RPMI7951 (cell line): Measurements from ENCODE around the gene DENND1A. TPM values are rescaled to one million over a fixed set of nuclear protein-coding genes. Genes with fewer than 3 reads are reported as not detected.
A peak's percentile ranks its signal among the peaks of the same experiment; 100 is the strongest.

ENCODE experiments used
- DNase-seq: peaks from one replicate; pipeline ENCODE4 v3.0.0-alpha.2; 2012; ENCODE audit warnings: low read depth
- total RNA-seq: library from RNA; depleted of rRNA; stranded (reverse); fragments of >200 nt; shearing (Covaris generic); gene quantifications from 2 replicates; pipeline ENCODE4 v1.2.3, GENCODE V29; 2014; rRNA removed

DENND1A gene
- total RNA-seq, 1 experiment from 2014 or later = 24.0 TPM

- peak; percentile 29 for DNase-seq
Observed at GRCh38 chr9:123339666-123340510, 590.0 kb downstream of the DENND1A start.

DNA sequence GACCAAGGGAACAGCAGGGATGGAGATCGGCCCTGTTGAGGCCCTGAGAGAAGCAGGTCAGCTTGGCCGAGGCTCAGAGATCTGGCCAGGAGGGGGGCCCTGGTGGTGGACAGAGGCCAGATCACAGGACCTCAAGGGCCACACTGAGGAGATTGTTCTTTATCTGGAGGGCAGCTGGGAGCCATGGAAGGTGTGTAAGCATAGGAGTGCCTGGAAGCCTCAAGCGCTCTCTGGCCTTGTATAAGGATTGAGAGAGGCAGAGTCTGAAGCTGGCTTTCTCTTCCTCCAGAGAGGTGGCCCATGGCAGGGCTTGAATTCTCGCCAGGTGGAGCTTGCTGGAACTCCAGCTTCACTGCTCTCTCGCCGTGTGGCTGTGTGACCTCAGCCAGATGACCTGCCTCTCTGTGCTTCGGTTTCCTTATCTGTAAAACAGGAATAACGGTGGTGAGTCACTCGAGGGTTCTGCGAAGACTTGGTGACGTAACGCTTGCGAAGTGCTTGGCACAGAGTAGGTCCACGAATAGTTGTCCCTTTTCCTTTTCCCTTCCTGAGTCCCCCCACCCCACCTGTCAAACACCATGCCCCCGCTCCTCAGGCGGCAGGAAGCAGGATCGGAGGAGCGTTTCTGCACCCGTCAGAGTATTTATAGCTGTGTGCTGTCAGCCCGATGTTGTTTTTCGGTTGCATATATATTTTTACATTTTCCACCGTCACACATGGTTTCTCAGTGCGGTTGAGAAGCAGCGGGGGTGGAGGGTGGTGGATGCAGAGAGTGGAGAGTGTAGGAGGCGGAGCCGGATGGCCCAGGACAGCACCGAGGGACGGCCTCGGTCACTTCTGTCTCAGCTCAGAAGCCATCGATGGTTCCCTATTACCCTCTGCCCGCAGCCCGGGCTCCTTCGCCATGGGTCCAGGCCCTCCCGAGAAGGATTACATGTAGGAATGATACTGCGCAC lies 590.9 kb downstream of the DENND1A start:
- no peak for DNase-seq

GRCh38 chr9:123337971-123338370 lies 592.0 kb downstream of the DENND1A start:
- DNase-seq = no peak

DNA sequence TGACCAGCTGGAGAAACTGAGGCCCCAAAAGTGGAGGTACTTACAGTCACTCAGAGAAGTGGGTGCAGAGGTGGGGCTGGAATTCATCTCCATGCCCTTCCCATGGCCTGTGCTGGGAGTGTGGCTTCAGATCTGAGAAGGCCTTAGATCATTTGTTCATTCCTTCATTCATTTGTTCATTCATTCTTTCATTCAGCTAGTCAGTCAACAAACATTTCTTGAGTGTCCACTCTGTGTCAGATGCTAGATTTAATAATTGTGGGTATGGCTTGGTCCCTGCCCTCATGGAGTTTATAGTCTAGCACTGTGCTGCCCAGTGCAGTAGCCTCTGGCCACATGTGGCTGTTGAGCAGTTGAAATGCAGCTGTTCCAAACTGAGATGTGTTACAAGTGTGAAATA lies 593.0 kb downstream of the DENND1A start:
- no peak for DNase-seq

- DNase-seq = no peak
Observed at GRCh38 chr9:123336449-123336848, 593.5 kb downstream of the DENND1A start.

DNA sequence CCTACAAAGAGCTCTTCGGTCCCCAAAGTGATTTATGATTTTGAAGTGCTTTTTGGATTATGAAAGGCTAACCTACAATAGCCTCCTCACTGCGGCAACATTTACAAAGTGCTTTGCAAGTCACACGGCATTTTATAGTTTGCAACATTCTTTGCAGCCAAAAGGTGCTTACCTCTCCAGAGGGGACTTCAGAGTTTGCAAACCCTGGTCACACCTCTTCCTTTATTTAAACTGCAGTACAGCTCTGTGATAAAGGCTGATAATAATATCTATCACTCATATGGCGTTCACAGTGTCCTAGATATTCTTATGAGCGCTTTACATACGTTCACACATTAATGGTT lies 594.0 kb downstream of the DENND1A start:
- no peak for DNase-seq

DNA sequence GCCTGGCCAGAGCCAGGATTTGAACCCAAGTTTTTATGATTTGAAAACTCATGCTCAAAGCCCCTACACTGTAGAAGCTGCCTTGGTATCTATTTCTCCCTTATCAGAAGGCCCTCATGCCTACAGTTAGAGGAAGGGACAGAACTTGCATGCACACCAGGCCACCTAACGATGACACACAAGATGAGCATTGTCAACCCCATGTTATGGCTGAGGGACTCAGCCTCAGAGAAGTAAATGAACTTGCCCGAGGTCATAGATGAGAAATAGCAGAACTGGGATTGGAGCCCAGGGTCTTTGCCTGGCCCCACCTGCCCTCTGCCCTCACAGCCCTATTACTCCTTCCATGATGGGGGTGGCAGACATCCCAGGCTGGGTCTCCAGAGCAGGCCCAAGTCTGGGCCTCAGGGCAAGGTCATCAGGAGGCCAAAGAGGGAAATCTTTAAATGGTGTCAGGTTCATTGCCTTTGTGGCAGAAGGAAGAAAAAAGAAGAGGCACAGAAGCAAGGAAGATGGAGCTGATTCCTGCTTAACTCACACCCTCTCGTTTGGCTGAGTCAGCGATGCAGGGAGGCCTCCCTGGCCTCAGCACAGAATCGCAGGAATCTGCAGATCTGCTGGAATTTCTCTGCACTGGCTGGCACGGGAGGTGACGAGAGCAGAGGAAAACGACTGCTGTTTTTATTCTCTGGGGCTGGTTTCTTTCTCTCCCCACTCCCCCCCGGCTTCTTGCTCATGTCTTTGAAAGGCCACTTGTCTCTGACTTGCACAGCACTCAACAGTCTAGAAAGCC lies 594.5 kb downstream of the DENND1A start:
- DNase-seq = peak; percentile 81

DNA sequence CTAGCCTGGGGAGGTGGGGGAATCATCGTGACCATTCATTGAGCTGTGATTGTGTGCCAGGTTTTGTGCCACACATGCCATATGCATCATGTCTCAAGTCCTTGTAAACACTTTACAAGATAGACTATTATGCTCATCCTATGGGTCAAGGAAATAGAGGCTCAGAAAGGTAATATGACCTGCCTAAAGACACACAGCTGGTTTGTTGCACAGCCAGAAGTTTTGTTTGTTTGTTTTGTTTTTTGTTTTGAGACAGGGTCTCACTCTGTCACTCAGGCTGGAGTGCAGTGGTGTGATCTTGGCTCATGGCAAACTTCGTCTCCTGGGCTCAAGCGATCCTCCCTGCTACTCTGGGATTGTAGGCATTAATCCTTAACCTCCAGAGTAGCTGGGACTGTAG lies 595.3 kb downstream of the DENND1A start:
- DNase-seq = no peak

GRCh38 chr9:123333058-123333669 lies 596.8 kb downstream of the DENND1A start:
- DNase-seq = peak; percentile 90

DNA sequence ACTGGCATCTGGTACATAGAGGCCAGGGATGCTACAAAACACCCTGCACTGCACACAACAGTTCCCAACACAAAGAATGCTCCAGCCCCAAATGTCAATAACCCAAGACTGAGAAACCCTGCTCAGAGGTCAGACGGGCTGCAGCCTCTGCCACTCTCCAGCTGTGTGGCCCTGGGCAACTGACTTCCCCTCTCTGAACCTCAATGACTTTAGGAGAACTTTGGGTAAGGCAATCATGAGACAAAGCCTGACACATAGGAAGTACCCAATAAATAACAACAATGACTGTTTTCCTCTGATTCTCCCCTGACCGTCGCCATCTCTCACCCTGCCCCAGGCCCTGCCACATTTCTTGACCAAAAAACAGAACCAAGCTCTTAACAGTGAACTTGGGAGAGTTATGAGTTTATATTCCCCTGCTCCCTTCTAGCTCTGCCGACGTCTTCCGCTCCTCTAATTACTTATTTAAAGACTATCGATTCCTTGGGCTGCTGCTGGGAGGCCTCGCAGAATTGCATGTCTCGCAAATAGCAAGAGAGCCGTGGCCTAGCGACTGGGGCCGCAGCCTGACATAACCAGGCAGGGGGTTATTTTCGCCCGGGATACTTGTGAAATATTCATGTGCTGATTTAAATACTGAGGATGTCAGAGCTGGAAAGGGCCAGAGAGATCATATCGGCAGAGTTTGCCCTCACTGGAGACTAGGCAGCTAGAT lies 598.4 kb downstream of the DENND1A start:
- no peak for DNase-seq

Other genes with a start within 250 kb of the DENND1A start
- gene LHX2, start 81.6 kb upstream of the DENND1A start, total RNA-seq = 0.39 and 1.1 TPM in 2 replicates